HG03196 (cell line): ENCODE measurements around the gene NAP1L4.

Experiments used
- ATAC-seq: cut with Tn5 transposase; IDR thresholded peaks from one replicate; pipeline ENCODE4 v1.9.1; 2021; ENCODE audit not compliant: unreplicated experiment

NAP1L4 gene

DNA sequence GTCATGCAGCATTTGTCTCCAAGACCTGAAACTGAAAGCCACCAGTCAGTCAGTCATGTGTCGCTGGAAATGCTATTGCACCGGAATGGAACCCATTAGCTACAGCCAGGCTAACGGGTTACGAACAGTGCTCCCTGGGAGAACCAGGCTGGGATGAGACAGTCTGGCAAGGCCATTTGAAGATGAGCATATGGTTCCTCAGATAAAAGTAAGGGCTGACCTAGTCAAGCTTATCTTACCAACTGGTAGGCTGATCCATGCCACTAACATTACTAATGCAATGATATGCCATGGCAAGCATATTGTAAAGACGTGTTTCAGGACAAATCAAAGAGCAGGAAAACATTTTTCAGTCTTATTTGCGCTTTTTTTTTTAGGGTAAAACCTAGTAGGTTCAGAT is 28.4 kb downstream of the NAP1L4 start:
- ATAC-seq = no peak

GRCh38 chr11:2963112-2963754 is 28.9 kb downstream of the NAP1L4 start:
- ATAC-seq = no peak

GRCh38 chr11:2961080-2961479 is 31.0 kb downstream of the NAP1L4 start:
- no peak for ATAC-seq

- no peak for ATAC-seq
Measured at GRCh38 chr11:2960139-2960538, 32.0 kb downstream of the NAP1L4 start.

- no peak for ATAC-seq
Measured at GRCh38 chr11:2958251-2958650, 33.9 kb downstream of the NAP1L4 start.

DNA sequence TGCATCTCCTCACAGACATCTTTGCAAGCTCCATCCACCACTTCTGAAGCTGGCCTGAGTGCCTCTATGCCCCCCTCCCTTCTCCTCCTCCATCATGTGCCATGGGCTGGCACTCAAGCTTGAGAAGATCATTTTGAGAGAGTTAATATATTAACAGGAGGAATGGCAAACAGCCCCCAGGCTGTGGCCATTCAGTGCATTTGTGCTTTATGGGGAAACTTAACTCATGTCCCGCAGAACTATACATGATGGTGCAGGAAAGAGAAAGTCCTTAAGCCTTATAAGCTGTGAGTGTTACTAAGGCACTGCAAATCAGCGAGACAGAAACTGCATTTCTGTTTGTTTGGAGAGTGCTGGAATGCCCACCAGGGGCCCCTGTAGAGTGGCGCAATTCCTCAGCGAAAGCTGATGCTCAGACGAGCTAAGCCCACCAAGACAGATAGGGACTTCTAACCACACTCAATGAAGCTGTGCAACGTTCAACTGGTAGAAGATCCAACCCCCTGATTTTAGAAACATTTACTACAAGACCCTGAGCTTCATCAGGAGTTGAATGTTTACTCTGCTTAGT is 36.1 kb downstream of the NAP1L4 start:
- ATAC-seq = no peak

DNA sequence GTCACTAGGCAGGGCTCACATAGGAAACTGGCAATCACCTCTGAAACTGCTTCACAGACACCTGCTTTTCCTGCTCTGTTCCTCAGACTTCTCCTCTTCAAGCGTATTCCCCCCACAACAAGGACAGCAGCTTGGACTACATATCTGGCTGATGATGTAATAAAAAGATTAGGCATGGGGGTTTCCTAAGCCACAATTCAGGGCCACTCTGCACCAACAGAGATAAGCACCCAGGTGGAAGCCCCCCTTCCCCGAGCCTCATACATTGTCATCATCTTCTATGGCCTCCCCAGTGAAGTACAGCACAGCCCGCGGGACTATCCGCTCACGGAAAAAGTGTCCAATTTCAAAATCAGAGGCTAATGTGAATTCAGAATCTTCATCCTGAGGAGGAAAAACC is 37.9 kb downstream of the NAP1L4 start:
- no peak for ATAC-seq

- ATAC-seq = no peak
Measured at GRCh38 chr11:2952290-2952689, 39.8 kb downstream of the NAP1L4 start.

DNA sequence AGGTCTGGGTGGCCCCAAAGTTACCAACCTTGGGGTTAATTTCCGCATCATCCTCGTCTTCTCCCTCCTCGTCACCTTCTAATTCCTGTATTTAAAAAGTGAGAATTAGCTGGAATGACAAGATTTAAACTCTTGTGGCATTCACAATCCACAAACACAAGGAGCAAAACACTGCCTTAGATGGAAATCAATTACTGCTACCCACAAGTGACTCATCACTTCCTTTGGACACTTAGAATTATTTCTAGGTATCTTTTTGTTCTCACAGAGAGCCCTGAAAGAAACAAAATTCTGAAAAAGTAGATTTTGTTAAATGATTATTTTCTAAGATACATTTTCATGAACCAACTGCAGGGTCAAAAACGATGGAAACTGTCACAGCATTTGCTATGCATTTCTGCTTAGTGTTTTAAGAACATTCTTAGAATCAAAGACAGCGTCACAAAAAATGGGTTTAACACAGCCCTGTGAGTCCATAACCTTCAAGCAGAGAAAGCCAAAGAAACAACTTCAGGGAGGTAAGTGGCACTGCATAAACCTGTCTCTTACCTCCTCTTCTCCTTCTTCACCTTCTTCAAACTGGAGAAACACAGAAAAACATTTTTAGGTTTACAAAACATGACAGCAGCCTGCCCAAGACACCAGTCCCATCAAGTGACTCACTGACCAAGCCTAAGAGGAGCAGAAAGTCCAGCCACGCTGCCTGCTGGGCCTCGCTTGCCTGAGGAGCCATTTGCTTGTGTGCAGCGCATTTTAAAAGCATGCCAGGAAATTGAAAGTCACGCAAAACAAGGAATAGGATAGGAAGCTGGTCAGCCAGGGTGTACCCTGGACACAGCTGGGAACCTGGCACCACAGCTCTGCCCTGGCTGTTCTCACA is 40.7 kb downstream of the NAP1L4 start:
- ATAC-seq = no peak

DNA sequence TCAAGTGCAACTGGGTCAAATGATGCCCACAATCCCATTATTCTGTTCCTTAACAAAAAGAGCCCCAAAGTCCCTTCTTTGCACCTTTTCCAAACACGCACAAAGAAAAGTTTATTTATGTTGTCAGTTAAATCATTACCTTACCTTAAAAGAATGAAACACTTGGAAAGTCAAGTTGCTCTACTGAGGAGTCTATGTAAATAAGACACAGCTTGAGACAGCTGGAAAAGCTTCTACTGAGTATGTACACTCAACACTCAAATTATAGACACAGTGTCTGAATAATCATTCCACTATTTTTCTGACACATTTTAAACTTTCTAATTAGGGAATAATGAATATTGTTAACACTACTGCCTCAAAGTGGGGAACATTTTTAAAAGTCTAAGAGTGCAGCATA is 41.3 kb downstream of the NAP1L4 start:
- no peak for ATAC-seq

DNA sequence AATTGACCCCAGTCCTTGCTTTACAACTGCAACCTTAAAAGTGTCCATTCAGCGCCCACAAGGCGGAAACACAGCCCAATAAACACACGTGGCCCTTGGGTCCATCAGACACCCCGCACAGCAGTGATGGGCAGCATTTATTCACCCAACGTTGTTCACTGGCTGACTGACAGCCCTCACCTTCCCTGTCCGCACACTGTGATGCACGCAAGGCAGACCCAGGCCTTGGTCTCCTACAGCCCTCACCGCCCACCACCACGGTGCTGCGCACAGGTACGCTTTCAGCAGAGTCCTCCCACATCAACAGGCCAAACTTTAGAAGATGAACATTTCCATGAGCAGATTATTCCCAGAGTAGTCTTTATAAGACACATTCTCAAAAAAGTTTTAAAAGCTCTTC is 42.2 kb downstream of the NAP1L4 start:
- no peak for ATAC-seq

DNA sequence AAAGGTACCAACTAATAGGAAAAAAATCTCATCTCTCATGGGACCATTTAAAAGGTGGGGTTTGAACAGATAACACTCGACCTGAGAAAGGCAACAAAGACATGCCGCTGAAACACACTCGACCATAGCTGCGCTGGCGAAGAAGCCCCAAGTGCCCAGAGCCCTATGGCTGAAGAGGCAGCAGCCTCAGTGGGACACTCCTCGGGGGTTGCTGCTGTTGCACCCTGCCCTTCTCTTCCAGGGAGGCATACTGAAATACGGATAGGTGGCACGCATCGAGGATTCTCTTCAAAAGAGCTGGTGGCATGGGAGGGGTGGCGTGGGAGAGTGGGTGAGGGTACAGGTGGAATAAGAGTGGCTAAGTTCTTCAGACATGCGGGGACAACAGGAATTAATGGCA is 44.4 kb downstream of the NAP1L4 start:
- no peak for ATAC-seq

DNA sequence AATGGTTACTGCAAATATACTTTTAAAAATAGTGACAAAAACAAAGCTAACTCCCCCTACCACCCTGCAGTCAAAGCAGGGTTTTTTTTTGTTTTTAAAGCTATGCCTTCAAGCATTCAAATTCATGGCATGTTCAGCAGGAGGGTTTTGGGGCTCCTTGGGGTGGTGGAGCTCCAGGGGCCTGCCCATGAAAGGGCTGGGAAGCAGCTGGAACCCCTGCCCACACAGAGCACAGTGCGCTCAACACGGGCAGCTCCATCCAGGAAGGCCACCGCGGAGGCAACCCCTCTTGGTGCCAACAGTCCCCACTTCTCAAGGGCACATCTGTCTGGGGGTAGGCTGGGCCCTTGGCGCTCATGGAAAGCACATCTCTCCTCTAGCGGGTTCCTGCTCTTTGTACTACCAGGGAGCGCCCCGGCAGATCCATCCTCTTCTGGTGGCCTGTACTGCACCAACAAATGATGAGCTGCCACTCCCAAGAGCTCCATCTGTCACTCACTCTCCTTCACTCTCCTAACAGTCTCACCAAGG is 46.3 kb downstream of the NAP1L4 start:
- no peak for ATAC-seq

DNA sequence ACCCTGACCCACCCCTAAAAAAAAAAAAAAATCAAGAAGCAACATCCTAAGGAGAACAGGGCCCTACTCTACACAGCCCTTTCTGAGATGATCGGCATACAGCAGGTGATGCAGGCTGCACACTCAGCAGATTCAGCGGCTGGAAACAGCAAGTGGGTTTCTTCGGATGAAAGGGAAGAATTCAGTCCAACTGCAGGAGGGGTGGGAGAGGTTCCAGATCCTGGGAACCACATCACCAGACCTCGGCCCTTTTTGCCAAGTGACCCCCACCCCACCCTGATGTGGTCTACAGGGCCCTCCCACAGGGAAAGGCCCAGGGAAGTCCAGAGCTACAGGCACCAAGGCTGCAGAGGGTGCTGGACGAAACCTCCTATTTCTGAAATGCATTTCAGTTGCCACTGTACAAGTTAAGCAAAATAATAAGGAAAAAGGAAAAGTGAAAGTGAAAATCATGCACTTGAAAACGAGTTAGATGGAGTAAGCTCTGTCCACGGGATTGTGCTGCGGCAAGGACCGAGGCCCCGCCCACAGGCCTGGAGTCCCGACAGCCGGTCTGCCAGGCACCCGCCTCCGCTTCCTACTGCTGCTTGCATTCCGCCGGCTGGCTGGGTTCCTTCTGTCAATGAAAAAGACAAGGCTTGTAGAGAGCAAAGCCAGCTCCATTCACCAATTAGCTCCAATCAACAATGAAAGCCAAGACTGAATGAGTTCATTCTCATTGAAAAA is 46.9 kb downstream of the NAP1L4 start:
- no peak for ATAC-seq

DNA sequence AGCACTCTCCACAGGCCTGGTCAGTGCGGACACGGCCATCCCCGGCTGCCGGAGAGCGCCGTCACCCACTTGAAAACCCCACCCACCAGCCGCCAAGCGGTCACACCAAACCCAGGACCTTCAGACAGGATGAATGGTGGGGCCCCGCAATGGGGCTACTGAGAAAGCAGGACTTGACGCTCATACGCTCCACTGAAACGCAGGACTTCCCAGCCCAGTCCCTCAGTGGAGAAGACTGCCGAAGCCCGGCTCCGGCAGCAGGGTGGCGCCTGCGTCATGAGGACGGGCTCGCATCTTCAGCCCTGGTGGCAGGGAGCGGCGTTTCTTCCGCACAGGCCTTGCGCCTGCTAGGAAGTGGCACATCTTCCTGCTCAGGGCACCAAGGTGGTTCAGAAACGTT is 47.6 kb downstream of the NAP1L4 start:
- ATAC-seq = no peak

DNA sequence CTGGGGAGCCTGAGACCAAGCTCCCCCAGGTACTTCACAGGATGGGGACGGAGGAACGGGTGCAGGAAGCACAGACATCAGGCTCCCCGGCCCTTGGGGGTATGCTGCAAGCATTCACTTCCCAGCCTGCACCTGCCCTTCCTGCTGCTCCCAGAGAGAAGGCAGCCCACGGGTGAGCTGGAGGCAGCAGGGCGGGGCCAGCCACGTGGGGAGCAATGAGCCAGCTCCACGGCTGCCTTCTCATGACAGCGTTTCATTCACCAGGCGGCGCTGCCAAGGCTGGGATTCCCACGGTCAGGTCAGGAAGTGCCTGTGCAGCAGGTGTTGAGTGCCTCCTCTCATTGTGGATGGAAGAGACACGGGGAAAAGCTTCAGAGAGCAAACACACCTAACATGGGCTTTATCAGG is 48.4 kb downstream of the NAP1L4 start:
- no peak for ATAC-seq

DNA sequence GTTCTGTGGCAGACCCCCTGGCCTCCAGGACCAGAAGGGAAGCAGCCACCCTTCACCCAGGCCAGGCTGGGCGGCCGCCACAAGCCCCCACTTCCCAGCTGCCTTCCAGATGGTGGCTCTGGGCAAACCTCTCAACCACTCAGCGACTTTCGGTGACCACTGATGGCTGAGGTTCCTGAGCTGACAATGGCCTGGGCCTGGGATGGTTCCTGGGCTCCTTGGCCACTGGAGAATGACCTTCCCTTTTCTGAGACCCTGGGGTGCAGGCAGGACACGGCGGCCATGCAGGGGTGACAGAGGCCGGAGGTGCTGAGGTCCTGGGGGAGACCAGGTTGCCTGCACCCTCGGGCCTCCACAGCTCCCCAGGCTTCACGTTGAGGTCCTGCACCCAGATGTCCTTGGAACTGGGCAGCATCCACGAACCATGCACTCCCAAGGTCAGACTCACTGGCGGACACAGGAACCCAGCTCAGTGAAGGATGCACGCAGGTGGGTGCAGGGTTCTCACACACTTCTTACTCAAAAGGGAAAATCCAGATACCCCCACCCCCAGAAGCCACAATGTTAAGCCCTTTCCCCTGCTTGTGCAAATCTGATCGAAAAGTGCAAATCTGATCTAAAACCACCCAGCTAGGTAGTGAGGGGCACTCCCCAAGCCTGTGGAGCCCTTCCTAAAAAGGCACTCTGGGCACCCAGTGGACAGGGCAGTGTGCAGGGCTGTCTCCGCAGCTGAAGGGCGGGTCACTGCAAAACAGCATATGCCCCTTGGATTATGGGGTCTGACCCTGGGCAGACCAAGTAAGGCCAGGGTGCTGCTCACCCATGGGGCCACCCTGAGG is 49.0 kb downstream of the NAP1L4 start:
- ATAC-seq = no peak

DNA sequence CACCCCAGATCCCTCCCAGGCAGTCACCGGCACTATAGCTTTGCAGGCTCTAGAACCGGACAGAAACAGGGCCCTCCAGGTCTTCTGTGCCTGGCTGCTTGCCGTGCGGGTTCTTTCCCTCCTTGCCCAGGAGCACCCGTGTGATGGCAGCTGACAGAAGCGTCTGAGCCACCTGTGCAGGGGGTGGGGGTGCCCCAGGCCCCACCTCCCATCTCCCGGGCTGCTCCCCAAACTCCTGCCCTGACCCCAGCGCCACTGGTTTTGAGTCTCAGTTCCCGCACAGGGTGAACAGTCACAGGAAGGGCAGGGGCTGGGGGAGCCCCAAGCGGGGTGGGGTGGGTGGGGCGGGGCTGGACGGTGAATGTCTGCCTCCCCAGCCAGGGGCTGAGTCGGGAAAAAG is 49.7 kb downstream of the NAP1L4 start:
- no peak for ATAC-seq

GRCh38 chr11:2940921-2941821 is 51.0 kb downstream of the NAP1L4 start:
- no peak for ATAC-seq
